GM18499 (cell line): ENCODE measurements around the gene PLEKHG4.
A peak's percentile ranks its signal among the peaks of the same experiment; 100 is the strongest.

Experiments
- ATAC-seq: cut with Tn5 transposase; IDR thresholded peaks from one replicate; pipeline ENCODE4 v1.9.1; 2021; ENCODE audit warnings: moderate number of reproducible peaks; ENCODE audit not compliant: insufficient read depth, unreplicated experiment

Gene PLEKHG4

DNA sequence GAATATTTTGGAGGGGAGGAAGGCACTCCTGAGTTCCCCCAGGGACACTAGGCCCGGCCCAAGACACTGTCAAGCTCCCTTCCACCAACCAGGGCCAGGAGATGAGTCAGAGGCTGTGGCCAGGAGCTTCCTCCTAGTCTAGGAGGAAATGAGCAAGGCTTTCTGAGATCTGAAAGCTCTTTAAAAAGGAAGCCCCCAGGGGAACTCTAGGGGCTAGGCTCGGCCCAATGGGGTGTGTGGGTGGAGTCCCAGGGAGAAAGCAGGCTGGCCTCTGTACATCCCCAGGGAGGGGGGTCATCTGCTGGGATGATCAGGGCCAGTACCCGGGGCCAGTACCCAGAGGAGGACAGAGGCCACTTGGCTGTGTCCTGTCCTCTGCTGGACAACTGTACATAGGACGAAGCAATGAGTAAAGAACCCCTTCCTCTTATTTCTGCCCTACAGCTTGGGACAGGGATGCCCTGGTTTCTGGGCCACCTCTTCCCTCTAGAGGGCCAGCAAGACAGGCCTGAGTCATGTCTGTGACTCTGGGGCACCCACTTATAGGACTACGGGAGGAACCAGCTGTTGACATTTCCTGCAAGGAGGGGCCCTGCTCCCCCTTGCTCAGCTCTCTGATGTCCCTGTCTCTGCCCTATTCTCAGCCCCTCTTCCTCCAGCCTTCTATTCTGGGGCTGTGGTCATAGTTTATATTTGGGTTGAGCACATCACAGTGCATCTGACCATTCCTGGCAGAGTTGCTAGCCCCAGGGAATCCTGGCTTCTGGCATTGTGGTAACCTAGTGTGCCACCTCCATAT is 34.7 kb upstream of the PLEKHG4 start:
- ATAC-seq = peak; percentile 38

DNA sequence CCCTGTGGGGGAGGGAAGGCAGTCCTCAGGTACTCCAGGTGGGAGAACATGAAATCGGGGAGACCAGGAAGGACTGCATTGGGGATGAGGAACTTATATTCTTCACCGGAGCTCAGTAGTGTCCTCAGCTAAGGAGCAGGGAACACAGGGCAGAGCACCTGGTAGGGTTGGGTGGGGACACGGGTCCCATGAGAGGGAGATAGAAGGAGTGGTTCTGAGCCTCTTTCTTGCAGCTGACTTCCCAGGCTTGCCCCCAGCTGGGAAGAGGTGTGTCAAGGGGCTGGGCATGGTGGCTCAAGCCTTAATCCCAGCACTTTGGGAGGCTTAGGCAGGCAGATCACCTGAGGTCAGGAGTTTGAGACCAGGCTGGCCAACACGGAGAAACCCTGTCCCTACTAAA is 34.1 kb upstream of the PLEKHG4 start:
- ATAC-seq = no peak

DNA sequence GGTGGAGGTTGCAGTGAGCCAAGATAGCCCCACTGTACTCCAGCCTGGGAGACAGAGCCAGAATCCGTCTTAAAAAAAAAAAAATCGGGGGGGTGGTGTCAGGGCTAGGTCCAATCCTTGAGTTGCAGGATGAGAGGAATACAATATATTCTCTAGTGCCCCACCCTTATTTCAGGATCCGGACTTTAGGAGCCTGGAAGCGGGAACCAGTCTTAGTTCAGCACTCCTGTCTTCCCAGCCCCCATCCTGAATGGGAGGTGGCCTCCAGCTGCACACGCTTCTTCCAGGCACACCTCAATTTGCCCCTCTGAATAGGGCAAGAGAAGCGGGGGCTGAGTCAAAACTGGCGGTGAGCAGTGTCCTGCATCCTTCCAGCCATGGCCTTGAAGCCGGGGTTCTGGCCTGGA is 33.7 kb upstream of the PLEKHG4 start:
- ATAC-seq = no peak

DNA sequence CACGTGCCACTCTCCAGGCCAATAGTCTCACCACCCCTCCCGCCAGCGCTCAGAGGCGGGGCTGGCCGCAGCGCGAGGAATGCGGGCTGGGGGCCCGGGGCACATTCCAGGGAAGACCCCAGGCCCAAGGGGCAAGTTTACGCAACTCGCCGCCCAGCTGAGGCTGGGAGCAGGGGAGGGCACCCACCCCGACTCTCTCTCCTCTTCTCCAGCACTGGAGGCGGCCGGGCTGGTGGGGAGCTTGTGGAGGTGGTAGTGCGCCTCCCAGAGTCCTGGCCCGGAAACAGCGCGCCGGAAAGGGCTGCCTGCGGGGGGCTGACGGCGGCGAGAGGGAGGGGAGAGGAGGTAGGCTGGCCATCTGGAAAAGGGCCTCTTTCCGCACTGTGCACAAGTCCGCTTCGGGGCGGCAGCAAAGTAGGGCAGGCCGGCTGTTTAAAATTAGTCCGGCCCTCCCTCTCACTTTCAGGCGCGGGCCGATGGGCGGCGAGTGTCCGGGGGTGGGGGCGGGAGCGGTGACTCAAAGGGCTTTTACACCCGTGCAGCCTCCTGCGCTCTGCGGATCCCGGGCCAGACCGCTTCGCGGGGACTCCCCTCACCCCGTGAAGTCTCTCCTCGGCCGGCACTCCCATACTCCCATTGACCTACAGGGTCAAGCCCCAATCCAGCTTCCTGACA is 33.1 kb upstream of the PLEKHG4 start:
- ATAC-seq = no peak

DNA sequence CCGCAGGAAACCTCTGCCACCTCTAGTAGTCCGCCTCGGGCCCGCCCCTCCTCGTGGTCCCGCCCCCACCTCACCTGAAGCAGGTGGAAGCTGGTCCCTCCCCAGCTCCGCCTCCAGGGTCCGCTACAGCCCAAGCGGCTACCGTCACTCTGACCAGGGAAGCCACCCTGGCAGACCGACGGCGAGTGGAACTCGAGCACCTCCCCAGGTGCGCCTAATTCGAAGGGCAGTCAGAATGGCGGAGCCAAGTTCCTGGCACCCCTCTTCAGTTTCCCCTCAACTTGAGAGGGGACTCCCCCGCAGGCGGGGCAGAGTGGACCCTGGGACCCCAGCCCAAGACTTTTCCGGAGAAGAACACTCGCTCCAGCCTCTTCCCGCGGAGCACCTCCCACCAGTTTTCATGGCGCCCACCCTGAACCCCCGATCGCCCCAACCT is 32.6 kb upstream of the PLEKHG4 start:
- ATAC-seq = no peak

DNA sequence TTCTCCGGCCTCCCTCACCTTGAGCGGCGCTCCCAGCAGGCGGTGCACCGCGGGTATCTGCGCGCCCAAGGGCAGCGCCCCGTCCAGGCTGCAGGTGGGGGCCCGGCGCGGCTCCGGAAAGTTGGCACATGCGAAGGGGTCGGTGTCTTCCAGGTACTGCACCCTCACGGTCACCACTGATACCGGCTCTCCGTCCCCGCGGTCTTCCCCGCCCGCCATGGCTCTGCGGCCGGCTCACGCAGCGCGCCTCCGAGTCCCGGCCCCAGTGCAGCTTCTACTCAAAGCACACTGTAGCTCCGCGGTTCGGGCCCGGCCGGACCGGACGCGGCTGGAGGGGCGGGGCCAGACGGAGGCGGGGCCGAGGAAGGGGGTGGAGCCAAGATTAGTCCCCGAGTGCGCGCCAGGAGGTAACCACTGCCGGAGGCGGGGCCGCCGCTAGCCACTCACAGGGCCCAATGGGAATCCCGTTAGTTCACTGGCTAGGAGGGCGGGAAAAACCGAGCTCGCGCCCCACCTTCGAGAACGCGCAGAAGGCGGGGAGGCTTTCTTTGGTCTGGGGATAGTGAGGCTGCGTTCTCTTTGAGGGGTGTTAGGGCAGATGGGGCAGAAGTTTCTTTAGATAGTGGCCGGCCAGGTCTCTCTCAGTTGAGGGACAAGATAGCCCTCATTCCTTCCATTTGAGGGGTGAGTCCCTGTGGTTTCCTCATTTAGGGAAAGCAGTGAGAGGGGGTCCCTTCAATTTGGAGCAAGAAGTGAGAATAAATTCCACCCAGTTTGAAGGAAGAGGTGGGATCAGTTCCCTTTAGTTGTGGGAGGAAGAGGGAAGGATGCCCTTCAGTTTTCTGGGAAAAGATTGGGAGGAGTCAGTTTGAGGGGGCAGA is 31.9 kb upstream of the PLEKHG4 start, which contains the start of gene FHOD1:
TSS of gene FHOD1 (minus strand) at position 290 of the 881 bp plus-strand sequence. CDS start at position 219, 71 bp downstream.
- peak; percentile 34 for ATAC-seq

DNA sequence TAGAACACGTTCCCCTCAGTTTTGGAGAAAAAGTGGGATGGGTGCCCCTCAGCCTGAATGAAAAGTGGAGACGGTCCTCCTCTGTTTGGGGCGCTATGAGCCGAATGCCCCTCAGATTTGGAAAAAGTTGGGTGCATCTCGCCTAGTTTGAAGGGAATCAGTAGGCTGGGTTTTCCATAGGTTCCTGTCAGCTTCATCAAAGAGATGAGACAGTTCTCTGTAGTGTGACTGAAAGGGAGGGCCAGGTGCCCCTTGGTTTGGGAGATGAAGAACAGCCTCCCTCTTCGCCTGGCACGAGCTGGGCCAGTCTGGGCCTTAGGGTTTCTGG is 31.3 kb upstream of the PLEKHG4 start:
- ATAC-seq = no peak

DNA sequence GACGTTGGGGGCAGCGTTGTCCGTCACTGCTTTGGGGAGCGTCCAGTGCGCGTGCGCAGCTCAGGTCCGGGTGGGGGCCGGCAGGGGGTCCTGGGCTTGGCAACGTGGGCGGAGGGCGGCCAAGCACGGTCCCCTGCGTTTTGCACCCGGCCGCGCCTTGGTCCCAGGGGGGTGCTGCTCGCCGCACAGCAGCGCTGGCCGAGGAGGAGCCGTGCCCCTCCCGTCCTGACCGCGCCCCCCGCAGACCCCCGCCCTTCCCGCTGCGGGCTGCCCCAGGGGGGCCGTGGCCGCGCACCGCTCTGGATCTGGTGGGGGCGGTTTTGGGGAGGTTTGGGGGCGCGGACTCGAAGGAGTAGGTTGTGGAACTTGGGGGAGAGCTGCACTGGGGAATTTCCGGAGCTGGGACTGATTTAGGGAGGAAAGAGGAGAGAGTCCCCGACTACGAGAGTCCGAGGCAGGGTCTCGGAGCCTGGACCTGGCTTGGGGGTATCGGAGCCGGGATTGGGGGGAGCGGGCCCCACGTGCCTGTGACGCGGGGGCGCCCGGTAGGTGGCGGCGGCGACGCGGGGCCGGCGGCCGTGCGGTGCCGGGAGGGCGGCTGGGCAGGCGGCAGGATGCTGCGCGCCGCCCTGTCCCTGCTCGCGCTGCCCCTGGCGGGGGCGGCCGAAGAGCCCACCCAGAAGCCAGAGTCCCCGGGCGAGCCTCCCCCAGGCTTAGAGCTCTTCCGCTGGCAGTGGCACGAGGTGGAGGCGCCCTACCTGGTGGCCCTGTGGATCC is 30.7 kb upstream of the PLEKHG4 start, which contains the start of gene SLC9A5:
TSS of gene SLC9A5 (plus strand) at position 579 of the 777 bp plus-strand sequence. CDS start at position 615, 36 bp downstream.
- ATAC-seq = no peak

DNA sequence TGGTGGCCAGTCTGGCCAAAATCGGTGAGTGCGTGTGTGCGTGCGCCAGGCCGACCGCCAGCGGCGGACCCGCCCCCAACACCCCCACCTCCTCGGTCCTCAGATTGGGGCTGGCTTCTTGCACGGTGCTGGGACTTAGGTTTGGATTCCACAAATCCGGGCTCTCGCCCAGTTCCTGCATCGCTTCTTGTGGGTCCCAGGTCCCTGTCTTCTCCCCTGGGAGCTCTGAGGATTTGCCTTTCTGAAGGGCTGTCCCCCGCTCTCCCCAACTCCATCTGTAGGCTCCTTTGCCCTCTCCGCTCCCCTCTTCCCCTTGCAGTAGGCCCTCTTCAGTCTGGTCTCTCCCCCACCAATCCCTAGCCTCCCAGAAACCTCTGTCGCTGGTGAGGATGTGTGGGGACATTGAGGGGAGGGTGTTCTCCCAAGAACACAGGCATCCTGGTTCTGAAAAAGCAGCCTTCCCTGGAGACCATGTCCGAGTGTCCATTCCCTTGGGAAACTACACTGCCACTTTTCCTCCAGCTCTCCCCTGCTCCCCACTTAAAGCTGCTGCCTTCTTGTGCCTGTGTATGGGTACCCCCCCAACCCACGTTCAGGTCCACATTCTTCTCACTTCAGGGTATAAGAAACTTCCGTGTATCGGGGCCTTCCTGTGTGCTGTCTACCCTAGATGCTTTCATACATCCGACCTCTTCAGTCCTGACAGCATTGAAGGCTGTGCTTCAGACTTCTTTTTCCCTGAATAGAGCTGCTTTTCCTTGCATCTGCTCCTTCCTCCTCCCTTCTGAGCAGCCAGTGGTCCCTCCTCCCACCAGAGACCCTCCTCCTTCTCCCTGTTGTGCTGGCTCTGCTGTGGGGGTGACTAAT is 29.9 kb upstream of the PLEKHG4 start:
- ATAC-seq = no peak

DNA sequence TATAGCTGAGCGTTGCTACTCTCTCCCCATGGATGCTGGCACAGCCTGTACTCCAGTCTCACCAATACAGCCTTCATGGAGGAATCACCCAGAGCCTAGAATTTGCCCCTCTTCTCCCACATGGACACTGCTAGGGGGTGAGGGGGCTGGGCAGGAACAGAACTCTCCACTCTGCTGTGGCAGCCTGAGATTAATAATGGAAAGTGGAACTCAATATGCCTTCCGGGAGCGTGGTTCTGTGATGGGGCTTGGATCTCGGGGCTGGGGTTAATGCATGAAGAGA is 29.3 kb upstream of the PLEKHG4 start:
- no peak for ATAC-seq

DNA sequence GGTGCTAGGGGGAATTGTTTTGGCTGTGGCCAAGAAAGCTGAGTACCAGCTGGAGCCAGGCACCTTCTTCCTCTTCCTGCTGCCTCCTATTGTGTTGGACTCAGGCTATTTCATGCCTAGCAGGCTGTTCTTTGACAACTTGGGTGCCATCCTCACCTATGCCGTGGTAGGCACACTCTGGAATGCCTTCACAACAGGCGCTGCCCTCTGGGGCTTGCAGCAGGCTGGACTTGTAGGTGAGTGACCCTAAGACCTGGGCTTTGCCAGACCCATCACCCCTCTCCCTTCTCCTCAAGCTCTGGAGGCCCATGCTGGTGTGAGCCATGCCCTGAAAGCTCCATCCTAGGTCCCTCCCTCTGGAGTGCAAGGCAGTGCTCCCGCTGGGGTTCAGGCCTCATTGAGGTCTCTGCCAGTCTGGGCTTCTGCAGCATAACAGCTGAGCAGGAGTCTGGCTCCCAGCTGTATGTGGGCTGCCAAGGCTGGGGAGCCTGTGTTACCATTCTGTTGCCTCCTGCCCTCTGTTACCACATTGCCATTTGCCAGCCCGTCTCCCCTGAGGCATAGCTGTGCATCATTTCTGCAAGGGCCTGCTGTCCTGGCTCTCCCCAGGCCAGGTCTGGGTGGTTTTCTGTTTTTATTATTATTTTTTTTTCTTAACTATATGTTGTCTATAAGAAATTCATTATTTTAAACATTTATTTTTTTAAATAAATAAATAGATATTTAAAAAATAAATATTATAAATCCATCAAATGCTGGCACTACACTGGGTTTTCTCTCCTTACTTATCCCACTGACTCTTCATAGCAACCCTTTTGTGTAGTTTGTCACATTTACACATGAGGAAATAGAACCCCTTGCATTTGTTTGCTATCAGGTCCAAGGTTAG is 26.5 kb upstream of the PLEKHG4 start:
- ATAC-seq = no peak

DNA sequence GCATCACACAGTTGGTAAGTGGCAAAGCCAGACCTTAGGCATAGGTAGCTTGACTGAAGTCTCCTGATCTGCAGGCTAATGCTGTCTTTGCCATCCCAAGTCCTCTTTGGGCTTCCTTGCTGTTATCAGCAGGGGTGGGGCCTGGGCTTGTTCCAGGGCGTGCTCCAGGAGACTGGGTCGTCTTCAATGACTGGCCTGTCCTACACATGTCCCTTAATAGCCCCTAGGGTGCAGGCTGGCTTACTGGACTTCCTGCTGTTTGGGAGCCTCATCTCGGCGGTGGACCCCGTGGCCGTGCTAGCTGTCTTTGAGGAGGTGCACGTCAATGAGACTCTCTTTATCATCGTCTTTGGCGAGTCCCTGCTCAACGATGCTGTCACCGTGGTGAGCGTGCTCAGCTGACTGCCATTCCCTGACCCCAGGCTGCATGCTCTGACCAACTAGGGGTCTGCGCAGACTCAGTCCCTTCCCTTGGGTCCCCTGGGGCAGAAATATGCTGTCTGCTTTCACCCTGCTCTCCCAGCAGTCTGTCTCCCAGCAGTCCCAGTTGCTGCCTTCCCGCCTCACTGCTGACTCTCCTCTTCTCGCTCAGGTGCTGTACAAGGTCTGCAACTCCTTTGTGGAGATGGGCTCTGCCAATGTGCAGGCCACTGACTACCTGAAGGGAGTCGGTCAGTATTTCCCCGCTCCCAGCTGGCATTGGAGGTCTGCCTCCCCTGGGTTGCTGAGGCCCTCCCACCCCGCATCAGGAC is 24.4 kb upstream of the PLEKHG4 start:
- ATAC-seq = no peak

DNA sequence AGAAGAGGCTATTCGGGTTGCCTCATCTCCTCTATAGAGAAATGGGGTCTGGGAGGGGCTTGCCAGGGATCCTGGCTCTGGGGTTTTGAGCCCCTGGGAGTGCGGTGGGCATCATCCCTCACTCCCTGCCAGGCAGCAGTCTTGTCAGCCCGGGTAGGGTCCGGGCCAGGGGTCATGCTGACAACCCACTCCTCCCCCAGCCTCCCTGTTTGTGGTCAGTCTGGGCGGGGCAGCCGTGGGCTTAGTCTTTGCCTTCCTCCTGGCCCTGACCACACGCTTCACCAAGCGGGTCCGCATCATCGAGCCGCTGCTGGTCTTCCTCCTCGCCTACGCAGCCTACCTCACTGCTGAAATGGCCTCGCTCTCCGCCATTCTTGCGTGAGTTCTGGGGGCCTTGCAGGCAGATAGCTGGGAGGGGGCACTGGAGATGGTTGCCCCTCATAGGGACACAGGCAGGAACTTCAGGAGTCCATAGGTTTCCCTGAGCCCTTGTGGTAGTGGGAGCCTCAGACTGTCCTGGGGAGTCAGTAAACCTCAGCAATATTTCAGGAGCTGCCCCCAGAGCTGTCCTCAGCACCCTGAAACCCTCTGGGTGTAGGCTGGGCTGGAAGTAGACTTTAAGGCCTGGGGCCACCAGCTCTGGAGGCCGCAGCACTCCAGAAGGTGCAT is 23.6 kb upstream of the PLEKHG4 start:
- no peak for ATAC-seq

DNA sequence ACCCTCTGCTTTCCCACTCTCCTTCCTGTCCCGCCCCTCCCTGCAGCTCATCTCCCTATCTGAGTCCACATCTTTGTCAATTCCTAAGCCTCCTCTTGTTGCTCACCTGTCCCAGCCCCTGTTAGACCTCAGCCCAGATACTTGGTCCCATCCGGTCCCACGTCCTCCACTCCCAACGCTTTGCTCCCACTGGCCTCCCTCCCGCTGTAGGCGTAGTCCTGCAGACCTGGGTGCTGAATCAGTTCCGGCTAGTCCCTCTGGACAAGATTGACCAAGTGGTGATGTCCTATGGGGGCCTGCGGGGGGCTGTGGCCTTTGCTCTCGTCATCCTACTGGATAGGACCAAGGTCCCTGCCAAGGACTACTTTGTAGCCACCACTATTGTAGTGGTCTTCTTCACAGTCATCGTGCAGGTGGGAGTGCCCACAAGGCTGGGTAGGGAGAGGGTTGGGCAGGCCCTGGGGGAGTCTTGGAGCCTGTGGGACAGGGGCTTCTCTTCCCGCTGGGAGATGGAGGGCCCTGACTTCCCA is 22.6 kb upstream of the PLEKHG4 start:
- no peak for ATAC-seq

DNA sequence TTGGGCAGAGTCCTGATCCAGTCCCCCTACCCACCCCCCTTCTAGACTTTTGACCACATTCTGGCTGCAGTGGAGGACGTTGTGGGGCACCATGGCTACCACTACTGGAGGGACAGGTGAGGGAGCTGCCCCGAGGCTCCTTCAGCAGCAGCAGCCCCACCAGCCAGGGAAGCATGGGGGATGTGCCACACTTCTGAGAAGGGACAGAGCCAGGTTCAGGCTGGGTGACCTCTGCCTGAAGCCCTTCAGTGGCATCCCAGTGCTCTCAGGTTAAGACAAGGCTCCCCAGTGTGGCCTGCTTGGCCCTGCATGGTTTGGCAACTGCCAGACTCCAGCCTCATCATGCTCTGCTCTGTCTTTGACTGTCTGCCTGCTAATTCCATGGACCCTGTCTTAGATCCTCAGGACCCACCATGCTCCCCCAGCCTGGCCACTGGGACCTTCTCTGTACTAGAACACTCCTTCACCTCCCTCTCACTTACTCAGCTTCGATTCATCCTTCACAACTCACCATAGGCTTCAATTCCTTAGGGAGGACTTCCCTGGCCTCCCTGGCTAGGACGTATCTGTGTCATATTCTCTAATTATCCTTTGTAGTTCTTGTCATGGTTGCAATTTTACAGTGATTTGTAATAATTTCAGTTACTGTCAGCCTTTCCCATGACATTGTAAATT is 21.7 kb upstream of the PLEKHG4 start:
- no peak for ATAC-seq

DNA sequence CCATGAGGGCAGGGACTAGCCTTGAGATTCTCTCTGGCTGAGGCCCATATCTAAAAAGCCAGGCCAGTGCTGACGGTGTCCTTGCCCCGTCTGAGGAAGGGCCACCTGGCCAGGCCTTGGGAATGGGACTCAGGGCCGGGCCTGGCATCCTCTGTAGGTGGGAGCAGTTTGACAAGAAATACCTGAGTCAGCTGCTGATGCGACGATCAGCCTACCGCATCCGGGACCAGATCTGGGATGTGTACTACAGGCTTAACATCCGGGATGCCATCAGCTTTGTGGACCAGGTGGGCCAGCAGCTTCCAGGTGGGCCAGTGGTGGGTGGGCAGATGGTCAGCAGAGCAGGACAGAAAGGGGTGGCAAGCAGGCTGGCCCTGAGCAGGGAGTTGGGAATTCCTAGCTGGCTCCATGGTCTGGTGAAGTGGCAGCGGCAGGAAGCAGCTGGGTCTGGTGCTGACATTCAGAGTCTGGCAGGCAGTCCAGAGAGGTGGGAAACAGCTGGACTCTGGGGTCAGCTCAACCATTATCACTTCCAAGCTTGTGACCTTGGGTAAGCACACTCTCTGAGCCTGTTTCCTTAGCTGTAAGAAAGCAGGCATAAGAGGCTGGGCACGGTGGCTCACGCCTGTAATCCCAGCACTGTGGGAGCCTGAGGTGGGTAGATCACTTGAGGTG is 21.0 kb upstream of the PLEKHG4 start:
- no peak for ATAC-seq
